ENCODE results near the gene CELA2A.

CELA2A gene

GRCh38 chr1:15439325-15439724, 17.2 kb upstream of the CELA2A start:
- DNase-seq (ENCODE audit: low read depth), result no peak
- no peak for TF ChIP-seq CTCF (conservative IDR thresholded peaks at IDR 0.05; ENCODE audit: low read depth, low read length)
- H3K4me3 ChIP-seq (ENCODE audit: low read length), result no peak overlapping the region

GRCh38 chr1:15440357-15440756, 16.2 kb upstream of the CELA2A start:
- DNase-seq (ENCODE audit: low read depth), result no peak
- H3K4me3 ChIP-seq (ENCODE audit: low read length), result no peak overlapping the region
- no peak for TF ChIP-seq CTCF (conservative IDR thresholded peaks at IDR 0.05; ENCODE audit: low read depth, low read length)

- no peak for TF ChIP-seq CTCF (conservative IDR thresholded peaks at IDR 0.05; ENCODE audit: low read depth, low read length)
- no peak for DNase-seq (ENCODE audit: low read depth)
- no peak overlapping the region for H3K4me3 ChIP-seq (ENCODE audit: low read length)
Measured at GRCh38 chr1:15441247-15441646, 15.3 kb upstream of the CELA2A start.

- H3K4me3 ChIP-seq (ENCODE audit: low read length), result no peak overlapping the region
- no peak for TF ChIP-seq CTCF (conservative IDR thresholded peaks at IDR 0.05; ENCODE audit: low read depth, low read length)
- DNase-seq (ENCODE audit: low read depth), result no peak
Measured at GRCh38 chr1:15442119-15442518, 14.4 kb upstream of the CELA2A start.

GRCh38 chr1:15442759-15443158, 13.8 kb upstream of the CELA2A start:
- no peak overlapping the region for H3K4me3 ChIP-seq (ENCODE audit: low read length)
- TF ChIP-seq CTCF (conservative IDR thresholded peaks at IDR 0.05; ENCODE audit: low read depth, low read length), result no peak
- no peak for DNase-seq (ENCODE audit: low read depth)

- no peak for TF ChIP-seq CTCF (conservative IDR thresholded peaks at IDR 0.05; ENCODE audit: low read depth, low read length)
- no peak overlapping the region for H3K4me3 ChIP-seq (ENCODE audit: low read length)
- no peak for DNase-seq (ENCODE audit: low read depth)
Measured at GRCh38 chr1:15443281-15443680, 13.3 kb upstream of the CELA2A start.

GRCh38 chr1:15444468-15445389, 11.8 kb upstream of the CELA2A start:
- H3K4me3 ChIP-seq (ENCODE audit: low read length), result no peak overlapping the region
- no peak for DNase-seq (ENCODE audit: low read depth)
- TF ChIP-seq CTCF (conservative IDR thresholded peaks at IDR 0.05; ENCODE audit: low read depth, low read length), result no peak
